Tibial nerve (tissue), 4 donors: ENCODE results near the gene SPOPL.

Source experiments
- CTCF ChIP-seq, 5 experiments: fragments of 200-600 bp in 3 of 5; fragments of 450-650 bp in 2 of 5; sonication (generic) in 3 of 5; IDR thresholded peaks; one replicate each; pipeline ENCODE4 v1.5.1; 2016 to 2019; ENCODE audit warnings: antibody characterized with exemption in 5 of 5, mild to moderate bottlenecking in 3 of 5, moderate library complexity in 2 of 5
- EP300 ChIP-seq, 2 donors: sonication (generic); formaldehyde crosslinking; IDR thresholded peaks; one replicate each; pipeline ENCODE4 v1.6.1; 2017; ENCODE audit warnings: antibody characterized with exemption in 2 of 2, mild to moderate bottlenecking in 1 of 2
- POLR2A ChIP-seq, 2 donors: fragments of 450-650 bp; IDR thresholded peaks; one replicate each; pipeline ENCODE4 v1.6.1; 2017; ENCODE audit warnings: antibody characterized with exemption in 2 of 2, mild to moderate bottlenecking in 2 of 2, moderate library complexity in 2 of 2

GRCh38 chr2:138490673-138491494, 10.7 kb upstream of the SPOPL start:
- no peak for TF ChIP-seq EP300 (IDR thresholded peaks at IDR 0.05)
- TF ChIP-seq CTCF (IDR thresholded peaks at IDR 0.05): no peak
- TF ChIP-seq POLR2A (IDR thresholded peaks at IDR 0.05): no peak
